NCI-H1694 treated with DMSO at 0.1 percent for 48 hours (cell line): ENCODE data around the gene ARHGAP18.

ENCODE experiments used
- DNase-seq: peaks from one replicate; lab custom pipeline; 2025; lab: John Stamatoyannopoulos, UW

ARHGAP18 gene

DNA sequence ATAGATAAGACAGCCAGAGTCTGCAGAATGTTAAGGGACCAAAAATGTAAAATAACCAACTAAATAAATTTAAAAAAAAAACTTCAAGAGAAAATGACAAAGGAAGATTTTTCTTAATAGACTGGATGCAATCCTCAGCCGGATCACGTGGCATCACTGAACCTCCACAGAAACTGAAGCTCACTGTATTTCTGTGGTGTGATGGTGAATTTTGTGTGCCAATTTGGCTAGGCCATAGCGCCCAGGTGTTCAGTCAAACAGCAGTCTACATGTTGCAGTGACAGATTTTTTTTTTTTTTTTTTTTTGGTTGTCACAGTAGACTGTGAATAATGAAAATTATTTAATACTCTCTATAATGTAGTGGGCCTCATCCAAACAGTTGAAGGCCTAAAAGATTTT lies 95.5 kb downstream of the ARHGAP18 start:
- no peak for DNase-seq

DNA sequence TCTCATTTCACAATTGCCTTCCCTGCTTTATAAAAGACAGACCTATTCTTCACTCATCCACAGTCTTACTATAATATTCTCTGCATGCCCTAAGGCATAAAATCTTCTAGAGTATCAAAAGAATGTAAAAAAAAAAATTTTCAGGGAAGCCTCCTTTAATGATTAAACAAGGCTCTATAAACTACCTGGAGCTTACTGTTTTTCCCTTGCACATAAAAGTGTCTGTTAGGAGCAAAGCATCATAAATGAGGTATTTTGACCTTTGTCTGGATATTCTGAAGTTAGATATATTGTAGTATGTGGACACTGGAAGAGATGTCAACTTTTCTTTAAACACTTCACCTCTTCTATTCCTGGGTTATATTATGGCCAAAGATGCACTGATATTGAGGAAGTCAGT lies 97.5 kb downstream of the ARHGAP18 start:
- no peak for DNase-seq

DNA sequence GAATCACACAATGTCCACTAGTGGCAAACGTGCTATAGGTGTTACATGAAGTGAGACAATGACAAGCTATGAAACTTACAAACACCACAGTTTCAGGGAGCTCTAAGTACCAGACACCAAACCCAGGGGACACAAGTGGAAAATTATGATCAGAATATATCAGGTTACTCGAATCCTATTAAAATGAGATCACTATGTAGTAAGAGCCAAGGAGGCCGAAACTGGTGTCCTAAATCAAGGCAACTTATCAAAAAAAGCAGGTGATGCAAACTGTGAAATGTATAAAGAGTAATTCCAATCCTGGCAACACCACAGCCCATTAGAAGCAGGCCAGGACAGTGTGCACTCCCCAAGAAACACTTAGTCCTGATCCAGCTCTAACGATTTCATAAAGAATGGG lies 100.3 kb downstream of the ARHGAP18 start:
- DNase-seq: no peak

DNA sequence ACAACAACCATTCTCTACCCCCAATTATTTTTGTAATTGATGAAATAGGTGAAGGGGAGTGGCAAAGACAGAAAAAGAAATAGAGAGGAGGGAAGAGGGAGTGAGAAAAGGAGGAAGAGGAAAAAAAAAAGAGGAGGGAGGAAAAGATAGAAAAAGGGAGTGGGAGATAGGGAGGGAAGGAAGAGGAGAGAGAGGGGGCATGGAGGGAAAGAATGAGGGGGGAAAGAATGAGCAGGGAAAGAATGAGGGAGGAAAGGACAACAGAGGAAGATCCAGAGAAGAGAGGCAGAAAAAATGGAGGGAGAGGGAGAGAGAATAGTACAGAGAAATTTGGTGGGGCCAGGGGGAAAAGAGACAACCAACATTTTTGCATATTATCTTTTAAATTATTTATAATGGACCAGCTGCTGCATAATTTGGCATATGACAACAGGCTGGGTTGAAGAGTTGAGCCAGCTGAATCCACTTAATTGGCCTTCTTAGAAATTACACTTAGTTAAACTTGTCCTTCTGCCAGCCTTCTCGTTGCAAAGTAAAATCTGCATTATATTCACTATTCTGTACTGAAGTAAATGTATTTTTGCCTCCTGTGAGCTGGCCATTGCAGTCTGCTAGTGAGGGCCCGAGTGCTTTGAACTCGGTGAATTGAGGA lies 101.0 kb downstream of the ARHGAP18 start:
- no peak for DNase-seq

DNA sequence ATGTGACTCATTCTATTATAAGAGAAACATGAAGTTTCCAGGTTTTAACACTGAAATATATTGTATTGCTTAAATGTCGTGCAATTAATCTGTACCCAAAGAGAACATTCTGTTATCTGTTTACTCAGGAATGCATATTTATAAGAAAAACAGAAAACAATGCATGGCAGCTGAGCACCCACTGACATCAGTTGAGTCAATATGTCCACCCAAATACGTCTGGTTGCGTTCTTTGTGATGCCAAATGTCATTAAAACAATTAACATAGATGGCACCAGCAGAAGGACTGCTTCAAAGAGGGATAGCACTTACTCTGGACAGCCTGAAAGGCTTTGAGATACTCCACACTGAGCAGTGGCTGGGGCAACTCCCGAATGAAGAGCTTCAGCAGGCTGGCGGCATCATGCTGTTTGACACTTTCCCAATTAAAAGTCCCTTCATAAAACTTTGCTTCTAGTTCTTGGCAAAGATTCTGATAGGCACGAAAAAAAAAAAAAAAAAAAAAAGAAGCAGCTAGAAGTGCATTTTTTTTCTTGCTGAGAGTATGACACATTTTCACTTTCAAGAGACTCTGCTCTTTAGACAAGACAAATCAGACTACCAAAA lies 102.3 kb downstream of the ARHGAP18 start:
- DNase-seq: no peak

DNA sequence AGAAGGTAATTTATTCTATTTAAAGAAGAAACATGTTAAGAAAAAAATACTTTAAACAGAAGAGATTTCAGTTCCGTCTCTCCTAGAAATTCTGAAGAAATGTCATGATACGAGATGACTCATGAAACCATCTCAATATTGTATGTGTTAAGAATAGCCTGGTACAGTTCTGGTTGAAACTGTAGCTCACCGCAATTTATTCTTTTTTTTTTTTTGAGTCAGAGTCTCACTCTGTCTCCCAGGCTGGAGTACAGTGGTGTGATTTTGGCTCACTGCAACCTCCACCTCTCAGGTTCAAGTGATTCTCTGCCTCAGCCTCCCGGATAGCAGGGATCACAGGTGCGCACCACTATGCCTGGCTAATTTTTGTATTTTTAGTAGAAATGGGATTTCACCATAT lies 103.3 kb downstream of the ARHGAP18 start:
- no peak for DNase-seq

DNA sequence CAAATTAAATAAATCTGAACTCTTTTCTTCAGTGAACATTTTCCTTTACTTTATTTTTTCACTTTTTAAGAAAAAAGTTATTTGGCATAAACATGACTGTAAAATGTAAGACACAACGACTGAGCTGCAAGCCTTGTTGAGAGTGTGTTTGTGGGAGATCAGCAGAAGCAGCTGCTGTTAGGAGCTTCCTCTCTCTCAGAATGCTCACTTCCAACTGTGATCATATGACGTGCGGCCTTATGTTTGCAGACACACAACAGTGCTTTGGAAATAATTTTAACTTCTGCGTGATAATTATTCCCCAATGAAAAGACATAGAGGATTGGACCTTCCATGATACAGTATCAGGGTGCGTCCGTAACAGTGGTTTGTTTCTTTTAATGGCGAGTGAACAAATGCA lies 104.0 kb downstream of the ARHGAP18 start:
- DNase-seq: no peak

DNA sequence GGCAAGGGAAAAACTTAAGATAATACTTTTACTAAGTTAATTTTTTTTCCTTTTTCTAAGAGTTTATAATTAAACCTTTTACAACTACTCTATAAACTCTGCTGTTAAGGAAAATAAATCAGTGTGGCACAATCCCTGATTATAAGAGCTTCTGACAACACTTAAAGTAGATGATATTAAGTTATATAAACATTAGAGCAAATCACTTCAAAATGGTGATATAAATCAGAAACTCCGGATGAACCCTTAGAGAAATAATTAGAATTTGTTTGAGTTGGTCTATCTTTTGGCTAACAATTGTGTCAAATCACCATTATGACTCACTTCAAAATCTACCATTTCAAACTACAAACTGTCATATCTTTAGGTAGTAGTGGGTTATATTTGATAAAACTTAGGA lies 104.9 kb downstream of the ARHGAP18 start:
- DNase-seq: no peak

DNA sequence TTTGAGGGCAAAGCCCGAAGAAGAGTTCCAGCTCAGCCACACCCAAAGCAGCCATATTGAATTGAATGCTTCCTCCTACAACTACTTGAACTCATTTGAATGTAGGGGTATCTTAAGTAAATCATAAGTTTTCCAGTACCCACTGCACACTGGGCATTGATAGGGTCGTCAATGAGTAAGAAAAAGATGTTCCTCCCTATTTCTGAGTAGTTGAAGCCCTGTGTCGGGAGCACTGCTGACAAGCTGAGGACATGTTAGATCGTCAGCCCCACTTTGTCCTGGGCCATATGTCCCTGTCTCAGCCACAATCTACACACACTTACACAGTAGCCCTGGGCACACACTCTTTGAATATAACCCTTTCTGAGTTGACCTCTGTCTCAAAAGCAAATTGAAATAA lies 105.7 kb downstream of the ARHGAP18 start:
- DNase-seq: no peak

DNA sequence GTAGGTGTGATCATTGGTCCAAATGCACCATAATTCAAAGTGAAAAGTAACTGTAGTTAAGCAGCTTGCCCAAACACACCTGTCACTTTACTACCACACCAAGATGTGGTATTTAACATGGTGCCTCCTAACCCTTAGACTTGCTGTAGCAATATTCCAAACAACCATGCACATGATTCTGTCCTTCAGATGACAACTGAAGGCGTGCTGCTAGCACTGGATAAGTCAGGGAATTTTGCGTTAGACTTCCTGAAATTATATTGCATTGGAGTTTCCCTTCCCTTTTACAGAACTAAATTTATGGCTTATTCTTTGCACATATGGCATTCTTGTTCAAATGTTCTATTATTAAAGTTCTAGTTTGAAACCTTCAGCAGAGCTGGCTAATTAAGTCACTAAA lies 106.2 kb downstream of the ARHGAP18 start:
- no peak for DNase-seq

DNA sequence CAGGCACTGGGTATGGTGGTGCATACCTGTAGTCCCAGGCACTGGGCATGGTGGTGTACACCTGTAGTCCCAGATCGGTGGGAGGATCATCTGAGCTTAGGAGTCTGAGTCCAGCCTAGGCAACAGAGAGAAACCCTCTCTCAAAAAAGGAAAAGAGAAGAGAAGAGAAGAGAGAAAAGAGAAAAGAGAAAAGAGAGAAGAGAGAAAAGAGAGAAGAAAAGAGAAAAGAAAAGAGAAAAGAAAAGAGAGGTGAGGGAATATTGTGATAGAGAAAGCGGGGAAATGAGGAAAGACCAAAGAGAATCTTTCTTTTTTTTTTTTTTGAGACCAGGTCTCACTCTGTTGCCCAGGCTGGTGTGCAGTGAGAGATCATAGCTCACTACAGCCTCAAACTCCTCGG lies 108.7 kb downstream of the ARHGAP18 start:
- DNase-seq: no peak

DNA sequence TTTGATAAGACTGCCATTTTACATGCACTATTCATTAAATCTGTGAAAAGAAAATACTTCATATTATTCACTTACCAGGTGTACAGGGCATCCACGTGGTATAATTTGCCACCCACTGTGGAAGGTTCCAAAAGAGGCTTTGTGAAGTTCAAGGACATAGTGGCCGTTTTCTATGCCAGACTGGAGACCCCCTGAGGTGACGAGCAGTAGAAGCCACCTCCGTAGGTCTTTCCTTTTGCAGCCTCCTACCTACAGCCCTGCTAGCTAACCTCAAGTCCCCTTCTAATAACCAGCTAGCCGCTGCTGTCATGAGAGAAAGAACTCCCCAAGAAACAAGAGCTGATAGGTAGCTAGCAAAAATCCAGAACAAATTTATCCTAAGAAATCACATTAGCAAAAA lies 110.5 kb downstream of the ARHGAP18 start:
- no peak for DNase-seq

DNA sequence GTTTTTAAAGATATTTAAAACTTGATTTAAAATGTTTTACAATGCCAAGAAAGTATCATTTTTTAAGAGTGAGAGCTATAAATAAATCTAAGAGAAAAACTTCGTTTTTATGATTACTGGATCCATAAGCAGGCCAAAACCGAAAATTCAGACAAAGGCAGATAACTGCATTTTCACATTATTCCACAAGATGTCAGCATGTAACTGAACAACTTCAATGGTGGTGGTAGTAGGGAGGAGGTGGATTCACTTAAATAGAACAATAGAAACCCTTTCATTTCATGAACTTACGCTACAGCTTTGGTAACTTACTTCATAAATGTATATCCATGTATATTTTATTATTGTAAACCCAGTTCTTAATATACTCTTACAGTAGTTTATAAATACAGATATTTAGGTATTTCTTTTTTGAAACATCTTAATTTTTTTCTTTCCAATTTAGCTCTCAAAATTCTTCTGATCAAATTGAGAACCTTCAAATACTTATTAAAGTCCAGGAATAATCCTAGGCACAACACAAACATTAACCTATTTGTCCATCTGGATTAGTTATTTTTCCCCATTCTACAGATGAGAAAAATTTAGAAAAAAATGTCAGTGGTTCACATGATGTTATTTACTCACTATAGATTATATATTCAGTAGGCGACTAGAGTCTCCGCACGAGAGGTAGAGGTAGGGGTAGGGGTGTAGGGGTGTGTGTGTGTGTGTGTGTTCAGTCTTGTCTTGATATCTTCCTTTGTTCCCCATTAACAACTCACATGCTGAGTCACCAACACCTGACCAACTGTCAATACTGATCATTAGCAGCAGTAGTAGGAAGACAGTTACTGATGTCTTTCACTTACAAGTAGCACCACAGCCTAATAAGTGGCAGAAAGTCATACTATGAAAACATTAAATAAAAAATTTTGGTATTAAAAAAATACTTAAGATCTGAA lies 111.5 kb downstream of the ARHGAP18 start:
- DNase-seq: peak; percentile 48

DNA sequence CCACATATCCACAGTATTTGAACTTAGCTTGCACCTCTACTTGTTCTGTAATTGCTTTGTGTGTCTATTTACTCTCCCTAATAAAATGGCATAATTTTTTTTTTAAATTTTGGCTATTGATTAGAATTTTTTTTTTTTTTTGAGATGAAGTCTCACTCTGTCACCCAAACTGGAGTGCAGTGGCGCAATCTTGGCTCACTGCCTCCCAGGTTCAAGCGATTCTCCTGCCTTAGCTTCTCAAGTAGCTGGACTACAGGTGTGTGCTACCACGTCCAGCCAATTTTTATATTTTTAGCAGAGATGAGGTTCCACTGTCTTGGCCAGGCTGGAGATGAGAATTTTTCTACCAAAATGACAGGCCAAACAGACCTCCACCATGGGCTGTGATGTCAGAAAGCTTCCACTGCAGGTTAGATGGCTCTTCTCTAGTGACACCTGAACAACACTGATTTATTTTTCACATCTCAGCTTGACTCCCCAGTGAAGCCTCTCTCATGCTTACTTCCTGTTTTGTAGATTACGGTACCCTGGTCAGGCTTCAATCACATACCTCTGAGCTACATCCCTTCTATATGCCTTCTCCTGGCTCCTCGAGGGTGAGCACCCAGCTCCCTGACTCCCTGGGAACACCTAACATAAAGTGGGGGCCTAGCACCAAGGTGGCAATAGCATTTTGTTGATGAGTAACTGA lies 112.8 kb downstream of the ARHGAP18 start:
- DNase-seq: no peak

DNA sequence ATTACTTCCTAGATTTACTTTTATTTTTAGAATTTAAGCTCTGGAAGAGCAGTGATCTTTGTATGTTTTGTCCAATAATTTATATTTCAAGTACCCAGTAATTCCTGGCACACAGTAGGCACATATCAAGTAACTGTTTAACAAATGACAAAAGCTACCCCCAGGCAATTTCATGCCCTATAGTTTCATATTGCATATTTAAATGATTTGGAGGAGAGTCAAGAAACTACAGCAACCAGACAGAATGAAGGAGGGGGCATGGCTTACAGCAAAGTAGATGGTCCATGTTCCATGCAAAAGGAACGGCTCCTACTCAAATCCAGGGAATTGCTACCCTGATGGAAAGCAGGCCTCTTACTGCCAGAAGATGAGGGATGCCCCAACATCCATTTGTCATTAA lies 113.5 kb downstream of the ARHGAP18 start:
- DNase-seq: no peak

DNA sequence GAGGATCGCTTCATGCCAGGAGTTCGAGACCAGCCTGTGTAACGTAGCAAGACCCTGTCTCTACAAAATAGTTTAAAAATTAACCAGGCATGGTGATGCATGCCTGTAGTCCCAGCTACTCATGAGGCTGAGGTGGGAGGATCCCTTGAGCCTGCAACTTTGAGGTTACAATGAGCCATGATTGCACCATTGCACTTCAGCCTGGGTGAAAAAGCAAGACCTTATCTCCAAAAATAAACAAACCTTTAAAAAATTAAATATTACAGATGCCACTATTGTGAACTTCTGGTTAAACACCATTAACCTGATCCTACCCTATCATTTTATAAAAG lies 116.8 kb downstream of the ARHGAP18 start:
- no peak for DNase-seq

DNA sequence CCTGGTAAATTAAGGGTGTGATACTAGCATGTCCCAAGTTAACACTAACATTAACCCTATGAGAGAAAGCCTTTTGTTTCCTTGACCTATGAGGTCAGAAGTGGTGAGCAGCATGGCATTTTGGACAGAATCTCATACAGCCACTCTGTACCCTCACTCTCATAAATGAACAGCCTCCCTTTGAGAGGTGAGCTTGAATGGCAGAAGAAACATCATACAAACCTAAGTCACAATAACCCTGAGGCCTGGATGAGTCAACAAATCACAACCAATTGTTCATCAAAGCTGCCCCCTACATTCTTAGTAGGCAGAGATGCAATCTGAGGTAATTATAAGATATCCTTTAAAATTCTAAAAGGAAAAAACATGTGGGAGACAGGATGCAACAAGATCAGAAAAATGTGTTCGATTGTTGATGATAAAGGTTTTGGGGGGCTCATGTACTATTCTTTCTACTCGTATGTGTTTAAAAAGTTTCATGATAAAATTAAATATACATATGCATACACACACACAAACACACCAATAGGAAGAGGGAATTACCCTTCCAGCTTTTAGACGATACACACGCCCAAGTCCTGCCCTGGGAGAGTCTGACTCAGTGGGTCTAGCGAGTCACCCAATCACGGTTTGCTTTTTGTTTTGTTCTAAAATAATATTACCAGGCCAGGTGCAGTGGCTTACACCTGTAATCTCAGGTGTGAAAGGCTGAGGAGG lies 117.3 kb downstream of the ARHGAP18 start:
- no peak for DNase-seq

DNA sequence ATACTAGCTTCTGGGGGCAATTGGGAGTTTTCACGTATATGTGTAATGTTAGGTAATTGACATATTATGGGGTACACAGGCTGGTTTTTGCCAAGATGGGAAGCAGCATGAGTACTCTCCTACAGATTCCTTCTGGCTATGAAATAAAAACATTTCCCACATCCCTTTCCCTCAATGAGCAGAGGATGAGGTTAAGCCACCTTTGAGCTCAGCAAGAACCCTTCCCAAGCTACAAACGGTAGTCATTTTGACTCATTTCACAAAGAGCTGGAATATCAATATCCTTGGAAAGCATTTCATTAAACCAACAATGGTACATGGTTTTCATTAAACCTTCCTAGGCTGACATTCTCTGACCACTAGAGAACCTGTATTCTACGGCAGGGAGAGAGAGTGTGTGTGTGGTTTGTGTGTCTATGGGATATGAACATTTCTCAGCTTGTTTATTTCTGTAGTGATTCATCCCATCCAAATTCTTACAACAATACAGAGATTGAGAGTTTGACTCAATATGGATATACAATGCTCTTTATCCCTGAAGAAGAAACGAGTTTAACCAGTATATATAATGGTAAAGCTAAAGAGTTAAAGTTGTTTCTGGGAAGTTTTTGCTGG lies 119.5 kb downstream of the ARHGAP18 start:
- DNase-seq: no peak

DNA sequence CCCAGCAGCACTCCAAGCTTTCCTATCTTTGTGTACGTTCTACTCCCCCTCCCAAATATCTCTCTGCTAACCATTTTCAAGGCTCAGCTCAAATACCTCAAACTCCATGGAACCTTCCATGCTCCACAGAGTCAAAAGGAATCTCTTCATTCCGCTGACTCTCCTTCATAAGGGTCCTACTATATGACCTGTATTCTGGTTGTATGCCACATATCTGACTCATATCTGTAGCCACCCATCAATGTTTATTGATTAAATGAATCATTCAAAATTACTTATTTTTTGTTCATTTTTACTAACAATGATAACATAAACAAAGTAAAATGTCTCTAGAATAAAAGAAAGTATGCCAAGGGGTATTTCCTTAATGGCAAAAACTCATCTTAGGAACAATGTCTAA lies 123.2 kb downstream of the ARHGAP18 start:
- DNase-seq: no peak

DNA sequence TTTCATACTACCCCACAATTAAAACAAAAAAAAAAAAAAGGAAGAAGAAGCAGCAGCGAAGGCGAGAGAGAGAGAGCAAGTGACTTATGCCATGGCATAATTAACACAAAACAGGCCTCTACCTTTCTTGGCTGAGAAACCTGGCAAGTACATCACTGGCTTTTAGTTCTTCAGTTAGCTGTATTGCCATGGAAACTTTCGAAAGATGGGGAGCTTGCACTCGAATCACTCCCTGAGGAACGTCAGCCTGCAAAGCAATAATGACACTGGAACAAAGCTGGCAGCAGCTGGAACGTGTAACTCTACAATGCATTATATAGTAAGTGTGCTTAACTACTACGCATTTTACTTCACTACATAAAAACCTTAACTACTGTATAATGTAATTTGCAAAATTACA lies 126.1 kb downstream of the ARHGAP18 start:
- DNase-seq: no peak

DNA sequence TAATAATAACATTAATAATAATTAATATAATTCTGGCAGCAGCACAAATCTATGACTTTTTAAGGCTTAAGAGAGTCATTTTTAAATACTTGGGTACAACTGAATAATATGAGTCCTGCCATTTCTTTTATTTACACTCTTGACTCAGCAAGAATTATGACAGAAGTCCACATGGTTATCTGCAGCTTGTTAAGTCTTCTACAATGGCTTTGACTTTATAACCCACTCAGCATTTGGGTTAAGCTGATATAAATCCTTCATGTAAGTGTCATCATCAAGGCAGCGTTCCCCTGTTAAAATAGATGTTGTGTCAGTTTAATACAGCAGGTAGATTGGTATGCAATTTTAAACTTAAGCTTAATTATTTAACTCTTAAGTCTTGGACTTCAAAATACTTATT lies 131.7 kb downstream of the ARHGAP18 start:
- DNase-seq: no peak

DNA sequence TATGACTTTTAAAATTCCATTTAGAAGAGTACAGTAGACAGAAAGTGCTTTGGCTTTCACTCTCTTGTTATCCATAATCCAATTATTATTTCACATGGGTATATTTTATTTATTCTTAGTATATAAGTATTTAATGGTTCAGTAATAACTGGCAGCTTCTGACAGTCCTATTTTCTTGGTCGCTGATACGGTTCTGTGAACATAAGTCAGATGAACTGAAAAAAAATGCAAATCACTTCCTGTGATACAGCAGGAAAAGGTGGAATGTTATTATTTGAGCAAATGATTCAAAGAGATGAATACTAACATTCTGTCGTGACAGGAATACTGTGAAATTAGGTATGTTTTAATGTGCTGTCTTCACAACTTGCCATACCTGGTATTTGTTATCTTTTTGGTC lies 132.3 kb downstream of the ARHGAP18 start:
- DNase-seq: no peak
